Measurements from ENCODE around the gene EEIG1.

The EEIG1 gene

DNA sequence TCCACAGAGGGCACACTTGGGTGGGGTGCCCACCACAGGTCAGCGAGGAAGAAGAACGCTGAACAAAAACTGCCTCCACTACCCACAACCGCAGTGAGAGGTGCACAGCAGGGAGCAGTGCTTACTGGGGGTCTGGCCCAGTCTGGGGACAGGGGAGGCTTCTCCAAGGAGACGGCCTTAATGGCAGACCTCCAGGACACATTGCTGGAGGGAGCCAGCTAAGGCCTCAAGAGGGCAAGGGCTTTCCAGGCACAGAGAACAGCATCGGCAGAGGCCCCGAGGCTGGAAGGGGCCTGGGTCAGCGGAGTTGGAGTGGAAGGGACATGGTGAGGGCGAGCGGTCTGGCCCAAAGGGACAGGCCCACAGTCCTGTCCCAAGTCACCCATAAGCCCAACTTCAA, 34.8 kb downstream of the EEIG1 start:
- in situ Hi-C loops (cut with MboI; ENCODE audit: low pct_unique_long_range_greater_than_20kb, low sequenced_read_pairs): no loop called here
- DNase-seq: no peak

DNA sequence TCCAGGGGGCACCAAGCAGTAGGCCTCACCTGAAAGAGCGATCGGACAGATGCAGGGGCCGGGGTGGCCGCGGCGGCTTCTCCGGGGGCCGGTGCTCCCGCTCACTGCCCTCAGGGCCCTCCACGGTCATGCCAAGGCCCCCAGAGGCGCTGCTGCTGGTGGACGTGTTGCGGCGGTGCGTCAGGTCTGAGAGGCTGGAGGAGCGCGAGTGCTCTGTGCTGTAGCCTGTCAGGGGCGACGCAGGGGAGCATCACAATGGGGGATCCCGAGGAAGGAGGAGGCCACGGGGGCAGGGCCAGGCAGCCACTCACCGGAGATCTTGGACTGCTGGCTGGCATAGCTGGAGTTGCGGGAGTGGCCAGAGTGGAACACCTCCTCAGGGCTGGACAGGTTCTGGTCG, 35.5 kb downstream of the EEIG1 start:
- no peak for DNase-seq
- in situ Hi-C loops (cut with MboI; ENCODE audit: low pct_unique_long_range_greater_than_20kb, low sequenced_read_pairs): no loop called here

- in situ Hi-C loops (cut with MboI; ENCODE audit: low pct_unique_long_range_greater_than_20kb, low sequenced_read_pairs): no loop called here
Observed at GRCh38 chr9:127944586-127945218, 36.1 kb downstream of the EEIG1 start.

DNA sequence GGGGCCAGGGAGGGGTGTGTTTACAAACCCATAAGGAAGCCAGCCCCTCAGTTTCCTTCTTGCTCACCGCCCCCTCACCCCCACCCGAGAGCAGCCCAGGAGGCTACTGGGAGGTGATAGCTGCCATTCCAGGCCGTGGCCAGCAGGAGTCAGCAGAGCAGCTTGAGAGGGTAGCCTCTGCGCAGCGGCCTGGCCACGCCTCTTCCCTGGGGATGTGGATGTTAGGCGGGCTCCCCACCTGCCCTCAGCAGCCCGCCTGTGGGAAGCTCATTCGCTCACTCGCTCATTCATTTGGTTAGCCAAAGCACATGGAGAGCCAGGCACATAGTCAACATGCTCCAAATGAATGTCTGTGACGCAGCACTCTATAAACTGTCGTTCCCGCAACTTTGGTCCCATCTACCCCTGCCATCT, 37.1 kb downstream of the EEIG1 start:
- in situ Hi-C loops (cut with MboI; ENCODE audit: low pct_unique_long_range_greater_than_20kb, low sequenced_read_pairs): no loop called here
- DNase-seq: peak; percentile 82

More at GRCh38 chr9:127944586-127945218, 36.1 kb downstream of the EEIG1 start:
- no peak for DNase-seq

GRCh38 chr9:127943011-127943662, 37.7 kb downstream of the EEIG1 start:
- DNase-seq: no peak
- in situ Hi-C loops (cut with MboI; ENCODE audit: low pct_unique_long_range_greater_than_20kb, low sequenced_read_pairs): no loop called here

DNA sequence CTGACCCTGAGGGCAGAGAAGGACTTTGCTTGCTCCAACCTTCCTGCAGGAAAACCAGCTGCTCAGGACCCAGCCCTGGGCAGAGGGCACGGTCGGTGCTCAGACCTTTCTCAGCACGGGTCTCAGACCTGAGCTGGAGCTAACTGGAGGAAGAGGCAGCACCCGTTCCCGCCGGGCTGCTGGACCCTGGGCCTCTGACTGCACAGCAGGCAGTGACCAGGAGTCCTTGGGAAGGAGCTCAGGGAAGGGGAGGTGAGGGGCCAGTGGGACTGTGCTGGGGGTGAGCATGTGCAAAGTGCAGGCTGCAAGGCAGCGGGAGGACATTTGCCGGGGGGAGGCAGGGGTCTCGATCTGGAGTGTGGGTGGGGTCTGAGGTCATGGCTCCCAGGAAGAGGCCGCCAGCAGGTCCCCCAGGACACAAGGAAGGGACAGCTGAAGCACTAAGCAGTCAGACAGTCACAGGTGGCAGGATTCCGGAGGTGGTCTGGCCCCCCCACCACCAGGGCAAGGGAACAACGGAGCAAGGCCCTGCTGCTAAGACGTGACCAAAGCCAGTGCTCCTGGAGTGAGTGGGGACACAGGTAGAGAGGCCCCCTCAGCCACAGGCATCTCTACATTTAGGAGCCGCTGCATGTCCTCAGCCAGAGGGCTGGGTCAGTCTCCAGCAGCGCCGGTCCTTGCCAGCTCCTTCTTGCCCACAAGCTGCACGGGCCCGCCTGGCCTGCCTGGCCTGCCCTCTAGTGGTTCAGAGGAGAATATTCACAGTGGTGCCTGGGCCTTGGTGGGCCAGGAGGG, 38.4 kb downstream of the EEIG1 start:
- in situ Hi-C loops (cut with MboI; ENCODE audit: low pct_unique_long_range_greater_than_20kb, low sequenced_read_pairs): no loop called here
- DNase-seq: peak; percentile 58

DNA sequence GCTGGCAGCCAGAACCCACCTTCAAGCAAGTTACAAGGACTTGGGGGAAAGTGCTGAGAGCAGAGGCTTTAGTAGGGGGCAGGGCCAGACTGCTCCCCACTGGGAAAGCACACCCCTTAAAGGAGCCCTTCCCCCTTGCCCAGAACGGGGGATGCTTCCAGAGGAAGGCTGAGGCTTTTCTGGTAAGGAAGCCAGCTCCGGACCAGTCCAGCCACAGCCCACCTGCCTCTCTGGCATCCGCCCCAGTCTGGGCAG, 38.9 kb downstream of the EEIG1 start:
- in situ Hi-C loops (cut with MboI; ENCODE audit: low pct_unique_long_range_greater_than_20kb, low sequenced_read_pairs): no loop called here
- no peak for DNase-seq

- in situ Hi-C loops (cut with MboI; ENCODE audit: low pct_unique_long_range_greater_than_20kb, low sequenced_read_pairs): no loop called here
- no peak for DNase-seq
Observed at GRCh38 chr9:127941062-127941960, 39.5 kb downstream of the EEIG1 start.

DNA sequence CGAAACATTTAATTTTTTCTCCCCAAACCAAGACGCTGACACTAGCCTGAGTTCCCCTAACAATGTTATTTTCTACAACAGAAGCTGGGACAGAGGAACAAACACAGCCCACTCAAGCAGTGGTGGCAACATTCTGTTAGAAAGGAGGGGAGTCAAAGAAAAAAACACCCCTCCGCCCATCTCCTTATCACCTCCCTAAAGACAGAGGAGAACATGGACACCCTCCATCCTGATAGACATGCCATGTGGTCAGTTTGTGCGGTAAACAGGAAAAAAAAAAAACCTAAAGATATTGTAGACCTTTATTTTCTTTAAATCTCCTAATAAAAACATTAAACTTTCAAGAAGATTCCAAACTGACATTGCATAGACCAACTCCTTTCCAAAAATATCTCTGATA, 40.2 kb downstream of the EEIG1 start:
- DNase-seq: no peak
- in situ Hi-C loops (cut with MboI; ENCODE audit: low pct_unique_long_range_greater_than_20kb, low sequenced_read_pairs): no loop called here

GRCh38 chr9:127938298-127938690, 42.5 kb downstream of the EEIG1 start:
- DNase-seq: no peak
- in situ Hi-C loops (cut with MboI; ENCODE audit: low pct_unique_long_range_greater_than_20kb, low sequenced_read_pairs): no loop called here

- DNase-seq: peak; percentile 86
- in situ Hi-C loops (cut with MboI; ENCODE audit: low pct_unique_long_range_greater_than_20kb, low sequenced_read_pairs): no loop called here
Observed at GRCh38 chr9:127937388-127938297, 43.1 kb downstream of the EEIG1 start, which contains the start of gene DPM2. Gene DPM2 (minus strand): TSS chr9:127937854. CDS start chr9:127937820, 34 bp downstream.

DNA sequence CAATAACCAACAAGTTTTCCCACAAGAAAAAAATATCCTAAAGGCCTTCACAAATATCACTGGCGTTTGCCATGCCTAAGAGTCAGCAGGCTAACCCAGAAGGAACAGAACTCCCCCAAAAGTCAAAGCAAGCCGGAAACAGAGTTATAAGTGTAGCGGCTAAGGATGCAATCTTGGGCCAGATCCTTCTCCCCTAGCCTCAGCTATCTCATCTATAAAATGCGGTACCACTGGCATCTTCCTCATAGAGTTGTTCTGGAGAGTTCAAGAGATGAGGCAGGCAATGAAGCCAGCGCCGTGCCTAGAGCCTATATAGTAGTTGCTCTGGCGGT, 43.8 kb downstream of the EEIG1 start:
- no peak for DNase-seq
- in situ Hi-C loops (cut with MboI; ENCODE audit: low pct_unique_long_range_greater_than_20kb, low sequenced_read_pairs): no loop called here

- DNase-seq: no peak
- in situ Hi-C loops (cut with MboI; ENCODE audit: low pct_unique_long_range_greater_than_20kb, low sequenced_read_pairs): no loop called here
Observed at GRCh38 chr9:127936347-127936852, 44.4 kb downstream of the EEIG1 start.

- in situ Hi-C loops (cut with MboI; ENCODE audit: low pct_unique_long_range_greater_than_20kb, low sequenced_read_pairs): no loop called here
- DNase-seq: no peak
Observed at GRCh38 chr9:127935765-127936221, 45.0 kb downstream of the EEIG1 start.

GRCh38 chr9:127934986-127935385, 45.8 kb downstream of the EEIG1 start:
- DNase-seq: no peak
- in situ Hi-C loops (cut with MboI; ENCODE audit: low pct_unique_long_range_greater_than_20kb, low sequenced_read_pairs): no loop called here

DNA sequence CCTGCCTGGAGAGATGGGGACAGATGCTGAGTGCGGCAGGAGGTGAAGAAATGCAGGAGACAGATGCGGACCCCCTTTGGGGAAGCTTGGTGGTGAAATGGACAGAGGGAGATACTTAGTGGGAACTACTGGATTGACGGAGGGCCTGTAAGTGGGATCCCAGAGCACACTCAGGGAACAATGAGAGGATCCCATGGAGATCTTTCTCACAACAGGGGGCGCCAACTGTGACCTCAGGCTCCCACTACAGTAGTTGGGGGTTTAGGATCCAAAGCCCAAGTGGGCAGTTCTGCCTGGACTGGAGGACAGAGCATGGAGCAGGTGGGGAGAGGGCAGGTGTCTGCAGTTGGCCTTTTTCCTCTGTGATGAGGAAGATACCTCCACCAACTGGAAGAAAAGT, 46.5 kb downstream of the EEIG1 start:
- in situ Hi-C loops (cut with MboI; ENCODE audit: low pct_unique_long_range_greater_than_20kb, low sequenced_read_pairs): no loop called here
- no peak for DNase-seq

GRCh38 chr9:127931092-127931881, 49.5 kb downstream of the EEIG1 start:
- in situ Hi-C loops (cut with MboI; ENCODE audit: low pct_unique_long_range_greater_than_20kb, low sequenced_read_pairs): no loop called here
- DNase-seq: no peak
